ENCODE data around the gene PIPOX. TPM values are rescaled to one million over a fixed set of nuclear protein-coding genes. Genes with fewer than 3 reads are reported as not detected.

Gene PIPOX
- total and polyA plus RNA-seq, 2 experiments from 2014 or later = not detected

DNA sequence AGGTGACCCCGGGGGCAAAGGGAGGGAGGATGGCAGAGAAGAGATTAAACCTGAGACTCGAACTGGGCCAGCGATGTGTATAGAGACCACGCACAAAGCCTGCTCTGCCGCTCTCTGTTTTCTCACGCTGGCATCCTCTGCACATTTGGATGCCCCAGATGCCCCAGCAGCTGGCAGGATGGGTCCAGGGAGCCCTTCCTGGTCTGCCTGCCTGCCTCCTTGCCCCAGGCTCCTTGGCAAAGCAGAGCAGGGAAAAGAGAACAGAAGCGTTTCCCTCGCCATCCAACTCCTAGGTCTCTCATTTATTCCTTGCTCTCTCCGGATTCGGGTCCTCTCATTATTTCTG lies 5.2 kb upstream of the PIPOX start:
- no peaks in the 10 kb centered on the region for H3K79me2 ChIP-seq (ENCODE audit: insufficient read depth)
- H3K9me3 ChIP-seq (ENCODE audit: low read depth) = peaks cover 9% of the 10 kb centered on the region
- H3K36me3 ChIP-seq (ENCODE audit: low read depth) = 0 out of 2 replicates have a peak, but pooled peaks cover 3% of the 10 kb centered on the region

DNA sequence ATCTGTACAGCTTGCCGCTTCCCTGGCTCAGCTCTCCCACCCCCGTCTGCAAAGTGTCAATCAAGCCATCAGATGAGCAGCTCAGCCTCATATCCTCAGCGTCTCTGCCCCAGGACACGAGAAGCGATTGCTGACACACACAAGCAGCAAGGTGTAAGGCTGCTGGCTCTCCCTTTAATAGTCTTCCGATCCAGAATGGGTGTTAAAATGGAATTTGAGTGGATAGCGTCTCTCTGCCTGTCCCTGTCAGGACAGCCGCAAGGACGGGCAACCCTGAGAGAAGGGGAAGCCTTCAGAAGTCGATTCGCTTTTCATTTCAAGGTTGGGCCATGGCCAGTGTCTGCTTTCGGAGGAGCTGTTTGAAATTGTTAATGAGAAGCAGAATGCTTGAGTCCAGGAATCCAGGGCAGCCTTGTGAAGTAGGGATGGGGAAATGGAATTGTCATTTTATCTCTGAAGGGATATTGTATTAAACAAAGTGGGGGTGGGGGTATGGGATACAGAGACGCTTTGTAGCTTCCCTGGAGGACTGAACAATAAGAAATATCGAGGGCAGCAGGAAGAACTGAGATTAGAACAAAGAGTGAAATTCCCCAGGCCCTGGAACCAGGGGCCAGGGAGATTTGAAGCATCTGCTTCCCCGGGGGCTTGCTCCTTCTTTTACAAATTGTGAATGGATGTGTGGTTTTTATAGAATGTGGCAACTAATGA lies 4.7 kb upstream of the PIPOX start:
- Histone ChIP-seq H3K27ac (no peak overlapping the region), H3K9me3 (ENCODE audit: low read depth) (peaks cover 9% of the 10 kb centered on the region), H3K9ac (no peak overlapping the region), H3K27me3 (replicated peaks; ENCODE audit: insufficient read depth) (peaks cover 54% of the 10 kb centered on the region), H3K4me3 (no peak overlapping the region), H3K79me2 (ENCODE audit: insufficient read depth) (no peaks in the 10 kb centered on the region), H3K9me2 (ENCODE audit: insufficient read depth) (no peaks in the 10 kb centered on the region), H2AFZ (no peak overlapping the region), H4K20me1 (ENCODE audit: insufficient read depth) (no peaks in the 10 kb centered on the region), H3K4me2 (ENCODE audit: unreplicated experiment) (no peak overlapping the region), H3K36me3 (ENCODE audit: low read depth) (0 out of 2 replicates have a peak, but pooled peaks cover 3% of the 10 kb centered on the region), H3F3A (ENCODE audit: insufficient read depth) (peaks cover 8% of the 10 kb centered on the region), H3K4me1 (ENCODE audit: insufficient read depth) (peaks cover 6% of the 10 kb centered on the region)
- TF ChIP-seq EZH2phosphoT487 (IDR thresholded peaks at IDR 0.05; ENCODE audit: insufficient read depth, low read depth) (no peak), EZH2 (IDR thresholded peaks at IDR 0.05; ENCODE audit: insufficient read depth, poor library complexity, severe bottlenecking) (peak; percentile 40)
- WGBS, 2 experiments (ENCODE audit: low coverage in 1 of 2, low lambda C conversion rate in 2 of 2, missing lambda C conversion rate in 2 of 2) = 13% methylated on average over 15 of the region's 15 CpGs
- no peak for DNase-seq
- in situ Hi-C loops (cut with MboI) = no loop called here

More for the DNA sequence above, 5.2 kb upstream of the PIPOX start:
- peaks cover 59% of the 10 kb centered on the region for H3K27me3 ChIP-seq (replicated peaks; ENCODE audit: insufficient read depth)
- H2AFZ ChIP-seq = no peak overlapping the region
- no peaks in the 10 kb centered on the region for H3K9me2 ChIP-seq (ENCODE audit: insufficient read depth)
- WGBS, 2 experiments (ENCODE audit: low coverage in 1 of 2, low lambda C conversion rate in 2 of 2, missing lambda C conversion rate in 2 of 2) = 29 to 30% methylated on average over 7 to 10 of the region's 10 CpGs
- peaks cover 8% of the 10 kb centered on the region for H3F3A ChIP-seq (ENCODE audit: insufficient read depth)
- H3K4me3 ChIP-seq = no peak overlapping the region
- H3K9ac ChIP-seq = no peak overlapping the region
- no peak overlapping the region for H3K4me2 ChIP-seq (ENCODE audit: unreplicated experiment)
- DNase-seq = no peak
- H3K27ac ChIP-seq = no peak overlapping the region
- peaks cover 6% of the 10 kb centered on the region for H3K4me1 ChIP-seq (ENCODE audit: insufficient read depth)
- H4K20me1 ChIP-seq (ENCODE audit: insufficient read depth) = no peaks in the 10 kb centered on the region
- in situ Hi-C loops (cut with MboI) = no loop called here
- TF ChIP-seq EZH2phosphoT487 (IDR thresholded peaks at IDR 0.05; ENCODE audit: insufficient read depth, low read depth) = no peak
- TF ChIP-seq EZH2 (IDR thresholded peaks at IDR 0.05; ENCODE audit: insufficient read depth, poor library complexity, severe bottlenecking) = no peak

GRCh38 chr17:29039764-29040598 lies 3.0 kb upstream of the PIPOX start:
- peaks cover 8% of the 10 kb centered on the region for H3F3A ChIP-seq (ENCODE audit: insufficient read depth)
- peaks cover under 1% of the 10 kb centered on the region for H3K9me3 ChIP-seq (ENCODE audit: low read depth)
- H4K20me1 ChIP-seq (ENCODE audit: insufficient read depth) = no peaks in the 10 kb centered on the region
- H3K4me3 ChIP-seq = no peak overlapping the region
- peaks cover 39% of the 10 kb centered on the region for H3K27me3 ChIP-seq (replicated peaks; ENCODE audit: insufficient read depth)
- TF ChIP-seq EZH2phosphoT487 (IDR thresholded peaks at IDR 0.05; ENCODE audit: insufficient read depth, low read depth) (no peak), EZH2 (IDR thresholded peaks at IDR 0.05; ENCODE audit: insufficient read depth, poor library complexity, severe bottlenecking) (no peak)
- in situ Hi-C loops (cut with MboI) = no loop called here
- no peaks in the 10 kb centered on the region for H3K36me3 ChIP-seq (ENCODE audit: low read depth)
- 0 out of 2 replicates have a peak overlapping the region, but pooled peaks have one; percentile 21 for H2AFZ ChIP-seq
- no peaks in the 10 kb centered on the region for H3K9me2 ChIP-seq (ENCODE audit: insufficient read depth)
- H3K79me2 ChIP-seq (ENCODE audit: insufficient read depth) = no peaks in the 10 kb centered on the region
- DNase-seq = peak; percentile 78
- no peak overlapping the region for H3K4me2 ChIP-seq (ENCODE audit: unreplicated experiment)
- WGBS, 2 experiments (ENCODE audit: low coverage in 1 of 2, low lambda C conversion rate in 2 of 2, missing lambda C conversion rate in 2 of 2) = 58 to 64% methylated on average over 13 of the region's 13 CpGs
- no peak overlapping the region for H3K9ac ChIP-seq
- H3K27ac ChIP-seq = 0 out of 2 replicates have a peak overlapping the region, but pooled peaks have one; percentile 19
- peaks cover 6% of the 10 kb centered on the region for H3K4me1 ChIP-seq (ENCODE audit: insufficient read depth)

DNA sequence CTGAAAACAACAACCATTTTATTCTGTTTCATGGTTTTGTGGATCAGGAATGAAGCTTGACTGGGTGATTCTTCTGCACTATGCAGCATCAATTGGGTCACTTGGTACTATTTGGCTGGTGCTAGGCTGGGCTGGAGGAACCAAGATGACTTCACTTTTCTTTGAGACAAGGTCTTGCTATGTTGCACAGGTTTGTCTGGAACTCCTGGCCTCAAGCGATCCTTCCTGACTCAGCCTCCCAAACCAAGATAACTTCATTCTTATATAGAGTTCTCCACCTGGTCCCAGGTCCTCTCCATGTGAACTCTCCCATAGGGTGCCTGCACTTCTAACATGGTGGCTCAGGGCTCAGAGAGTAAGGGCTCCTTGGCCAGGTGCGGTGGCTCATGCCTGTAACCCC lies 1.9 kb upstream of the PIPOX start:
- no peaks in the 10 kb centered on the region for H4K20me1 ChIP-seq (ENCODE audit: insufficient read depth)
- in situ Hi-C loops (cut with MboI) = no loop called here
- 90 to 94% methylated on average over 2 of the region's 2 CpGs for WGBS, 2 experiments (ENCODE audit: low coverage in 1 of 2, low lambda C conversion rate in 2 of 2, missing lambda C conversion rate in 2 of 2)
- no peak overlapping the region for H3K4me3 ChIP-seq
- peaks cover 36% of the 10 kb centered on the region for H3K27me3 ChIP-seq (replicated peaks; ENCODE audit: insufficient read depth)
- no peaks in the 10 kb centered on the region for H3K9me2 ChIP-seq (ENCODE audit: insufficient read depth)
- H3K4me1 ChIP-seq (ENCODE audit: insufficient read depth) = peaks cover 6% of the 10 kb centered on the region
- no peak overlapping the region for H3K4me2 ChIP-seq (ENCODE audit: unreplicated experiment)
- no peaks in the 10 kb centered on the region for H3K9me3 ChIP-seq (ENCODE audit: low read depth)
- H3F3A ChIP-seq (ENCODE audit: insufficient read depth) = peaks cover 8% of the 10 kb centered on the region
- no peak overlapping the region for H3K27ac ChIP-seq
- no peaks in the 10 kb centered on the region for H3K79me2 ChIP-seq (ENCODE audit: insufficient read depth)
- no peaks in the 10 kb centered on the region for H3K36me3 ChIP-seq (ENCODE audit: low read depth)
- no peak for TF ChIP-seq EZH2 (IDR thresholded peaks at IDR 0.05; ENCODE audit: insufficient read depth, poor library complexity, severe bottlenecking)
- no peak for TF ChIP-seq EZH2phosphoT487 (IDR thresholded peaks at IDR 0.05; ENCODE audit: insufficient read depth, low read depth)
- DNase-seq = no peak
- no peak overlapping the region for H3K9ac ChIP-seq
- no peak overlapping the region for H2AFZ ChIP-seq
